Fibroblast of lung (primary cell): ENCODE measurements around the gene SLC27A3.

Experiments
- EZH2 ChIP-seq: IDR thresholded peaks from 2 replicates; pipeline ENCODE4 v1.5.1; 2012; ENCODE audit warnings: low read length, control low read depth, mild to moderate bottlenecking; ENCODE audit errors: missing control alignments
- TF ChIP-seq, protein P1 (sequence below), 2 donors: IDR thresholded peaks in 1 of 2; conservative IDR thresholded peaks in 1 of 2; 1 replicate in 1 of 2; 2 replicates in 1 of 2; pipeline ENCODE4 v1.5.1; 2011 to 2012; ENCODE audit warnings: low read length in 2 of 2, control low read depth in 1 of 2, inconsistent platforms in 1 of 2, low read depth in 1 of 2, mild to moderate bottlenecking in 1 of 2

- TF ChIP-seq EZH2 = no peak
- TF ChIP-seq, protein P1, sequence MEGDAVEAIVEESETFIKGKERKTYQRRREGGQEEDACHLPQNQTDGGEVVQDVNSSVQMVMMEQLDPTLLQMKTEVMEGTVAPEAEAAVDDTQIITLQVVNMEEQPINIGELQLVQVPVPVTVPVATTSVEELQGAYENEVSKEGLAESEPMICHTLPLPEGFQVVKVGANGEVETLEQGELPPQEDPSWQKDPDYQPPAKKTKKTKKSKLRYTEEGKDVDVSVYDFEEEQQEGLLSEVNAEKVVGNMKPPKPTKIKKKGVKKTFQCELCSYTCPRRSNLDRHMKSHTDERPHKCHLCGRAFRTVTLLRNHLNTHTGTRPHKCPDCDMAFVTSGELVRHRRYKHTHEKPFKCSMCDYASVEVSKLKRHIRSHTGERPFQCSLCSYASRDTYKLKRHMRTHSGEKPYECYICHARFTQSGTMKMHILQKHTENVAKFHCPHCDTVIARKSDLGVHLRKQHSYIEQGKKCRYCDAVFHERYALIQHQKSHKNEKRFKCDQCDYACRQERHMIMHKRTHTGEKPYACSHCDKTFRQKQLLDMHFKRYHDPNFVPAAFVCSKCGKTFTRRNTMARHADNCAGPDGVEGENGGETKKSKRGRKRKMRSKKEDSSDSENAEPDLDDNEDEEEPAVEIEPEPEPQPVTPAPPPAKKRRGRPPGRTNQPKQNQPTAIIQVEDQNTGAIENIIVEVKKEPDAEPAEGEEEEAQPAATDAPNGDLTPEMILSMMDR (conservative IDR thresholded peaks at IDR 0.05 in 1 of 2, IDR thresholded peaks at IDR 0.05 in 1 of 2; ENCODE audit: low read depth in 1 of 2, low read length in 2 of 2) = no peak
Observed at GRCh38 chr1:153774780-153775457, at the start of gene SLC27A3.
